ENCODE results near the gene CFDP1.
"Not testable (repeated sequence)": the region's sequence is repeated elsewhere in the genome, so short reads cannot be mapped to it uniquely, and the experiment has no call there.

The CFDP1 gene

GRCh38 chr16:75458439-75458838 is 25.1 kb upstream of the CFDP1 start:
- no peak for DNase-seq (ENCODE audit: low read depth in 3 of 3)

GRCh38 chr16:75458029-75458428 is 24.7 kb upstream of the CFDP1 start:
- no peak for DNase-seq (ENCODE audit: low read depth in 3 of 3)

GRCh38 chr16:75457485-75458021 is 24.2 kb upstream of the CFDP1 start:
- DNase-seq (ENCODE audit: low read depth in 3 of 3): no peak

GRCh38 chr16:75456971-75457370 is 23.7 kb upstream of the CFDP1 start:
- DNase-seq (ENCODE audit: low read depth in 3 of 3): no peak

GRCh38 chr16:75456486-75456885 is 23.2 kb upstream of the CFDP1 start:
- not testable (repeated sequence) for DNase-seq (ENCODE audit: low read depth in 3 of 3)

- DNase-seq (ENCODE audit: low read depth in 3 of 3): no peak
Observed at GRCh38 chr16:75455677-75456076, 22.4 kb upstream of the CFDP1 start.

- no peak for DNase-seq (ENCODE audit: low read depth in 3 of 3)
Observed at GRCh38 chr16:75452464-75453190, 19.3 kb upstream of the CFDP1 start.

GRCh38 chr16:75446416-75446815 is 13.1 kb upstream of the CFDP1 start:
- DNase-seq (ENCODE audit: low read depth in 3 of 3): no peak

- DNase-seq (ENCODE audit: low read depth in 3 of 3): no peak
Observed at GRCh38 chr16:75445298-75445697, 12.0 kb upstream of the CFDP1 start.

GRCh38 chr16:75443298-75443697 is 10.0 kb upstream of the CFDP1 start:
- DNase-seq (ENCODE audit: low read depth in 3 of 3): no peak

- DNase-seq (ENCODE audit: low read depth in 3 of 3): peak in 1 of 3 experiments; percentile 5
Observed at GRCh38 chr16:75433732-75434413, 570 bp upstream of the CFDP1 start.

GRCh38 chr16:75429621-75430403 is 3.5 kb downstream of the CFDP1 start:
- no peak for DNase-seq (ENCODE audit: low read depth in 3 of 3)

- DNase-seq (ENCODE audit: low read depth in 3 of 3): not testable (repeated sequence)
Observed at GRCh38 chr16:75426524-75426923, 6.8 kb downstream of the CFDP1 start.

- not testable (repeated sequence) for DNase-seq (ENCODE audit: low read depth in 3 of 3)
Observed at GRCh38 chr16:75424105-75424762, 9.1 kb downstream of the CFDP1 start.

- no peak for DNase-seq (ENCODE audit: low read depth in 3 of 3)
Observed at GRCh38 chr16:75423723-75424104, 9.6 kb downstream of the CFDP1 start.

- DNase-seq (ENCODE audit: low read depth in 3 of 3): no peak
Observed at GRCh38 chr16:75421820-75422126, 11.5 kb downstream of the CFDP1 start.

GRCh38 chr16:75420987-75421819 is 12.1 kb downstream of the CFDP1 start:
- DNase-seq (ENCODE audit: low read depth in 3 of 3): no peak

- no peak for DNase-seq (ENCODE audit: low read depth in 3 of 3)
Observed at GRCh38 chr16:75416904-75417565, 16.3 kb downstream of the CFDP1 start.

GRCh38 chr16:75415169-75415905 is 18.0 kb downstream of the CFDP1 start:
- DNase-seq (ENCODE audit: low read depth in 3 of 3): no peak

GRCh38 chr16:75413951-75414350 is 19.4 kb downstream of the CFDP1 start:
- DNase-seq (ENCODE audit: low read depth in 3 of 3): no peak

All from stimulated activated CD4-positive, alpha-beta T cell treated with anti-CD3 and anti-CD28 coated beads, TNF-alpha, amount 100 ng/mL, for 4 hours (primary cell).